Neuron (in vitro differentiated cells): ENCODE measurements around the gene FHIT.
A peak's percentile ranks its signal among the peaks of the same experiment; 100 is the strongest.
"Not testable (repeated sequence)": the region's sequence is repeated elsewhere in the genome, so short reads cannot be mapped to it uniquely, and the experiment has no call there.

Experiments used
- H2AFZ ChIP-seq: one replicate; pipeline ENCODE4 v1.6.1; 2013; ENCODE audit warnings: low read depth, mild to moderate bottlenecking, inconsistent platforms, low read length, moderate library complexity
- H3K27me3 ChIP-seq: one replicate; pipeline ENCODE4 v1.6.1; 2013; ENCODE audit warnings: low read length; ENCODE audit not compliant: insufficient read depth
- H3K36me3 ChIP-seq: one replicate; pipeline ENCODE4 v1.6.1; 2013; ENCODE audit warnings: low read length; ENCODE audit not compliant: insufficient read depth
- H3K4me1 ChIP-seq: one replicate; pipeline ENCODE4 v1.6.1; 2013; ENCODE audit warnings: low read length; ENCODE audit not compliant: insufficient read depth
- H3K4me3 ChIP-seq: 2 replicates; pipeline ENCODE4 v1.5.1; 2013; ENCODE audit warnings: mild to moderate bottlenecking, low read length, moderate library complexity
- H3K9me3 ChIP-seq: one replicate; pipeline ENCODE4 v1.6.1; 2013; ENCODE audit warnings: low read length

Gene FHIT

GRCh38 chr3:61008998-61009380 is 242.3 kb downstream of the FHIT start:
- Histone ChIP-seq H3K27me3 (no peaks in the 10 kb centered on the region), H3K36me3 (no peaks in the 10 kb centered on the region), H3K4me1 (peaks cover 14% of the 10 kb centered on the region), H2AFZ (peak overlapping the region; percentile 57), H3K4me3 (peak overlapping the region; percentile 17), H3K9me3 (no peaks in the 10 kb centered on the region)

GRCh38 chr3:61008153-61008997 is 242.9 kb downstream of the FHIT start:
- no peaks in the 10 kb centered on the region for H3K27me3 ChIP-seq
- peak overlapping the region; percentile 57 for H2AFZ ChIP-seq
- peak overlapping the region; percentile 17 for H3K4me3 ChIP-seq
- no peaks in the 10 kb centered on the region for H3K9me3 ChIP-seq
- no peaks in the 10 kb centered on the region for H3K36me3 ChIP-seq
- peaks cover 14% of the 10 kb centered on the region for H3K4me1 ChIP-seq

DNA sequence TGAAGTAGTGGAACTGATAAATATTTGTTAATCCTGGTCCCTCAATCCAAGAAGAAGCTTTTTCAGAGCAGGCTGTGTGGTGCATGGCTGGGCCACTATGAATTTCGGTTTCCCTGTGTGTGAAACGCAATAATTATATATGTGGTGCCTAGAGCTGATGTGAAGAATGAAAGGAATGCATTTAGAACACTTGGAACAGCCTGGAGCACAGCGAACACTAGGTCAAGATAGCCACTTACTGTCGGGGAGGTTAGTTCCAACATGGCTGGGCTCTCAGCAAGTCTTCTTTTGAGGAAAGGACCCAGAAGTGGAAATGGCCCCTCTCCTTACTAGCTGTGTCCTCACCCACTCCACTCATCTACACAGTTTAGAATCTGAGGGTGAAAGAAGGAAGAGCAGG is 245.7 kb downstream of the FHIT start:
- Histone ChIP-seq H3K9me3 (no peaks in the 10 kb centered on the region), H2AFZ (no peak overlapping the region), H3K27me3 (no peaks in the 10 kb centered on the region), H3K4me1 (peaks cover 14% of the 10 kb centered on the region), H3K36me3 (no peaks in the 10 kb centered on the region), H3K4me3 (no peak overlapping the region)

GRCh38 chr3:60998858-60999257 is 252.4 kb downstream of the FHIT start:
- H3K9me3 ChIP-seq: no peaks in the 10 kb centered on the region

GRCh38 chr3:60992395-60992794 is 258.9 kb downstream of the FHIT start:
- Histone ChIP-seq H3K9me3 (no peaks in the 10 kb centered on the region), H3K4me1 (no peaks in the 10 kb centered on the region), H3K4me3 (no peak overlapping the region), H3K36me3 (no peaks in the 10 kb centered on the region), H3K27me3 (no peaks in the 10 kb centered on the region), H2AFZ (no peak overlapping the region)

More at GRCh38 chr3:60998858-60999257, 252.4 kb downstream of the FHIT start:
- Histone ChIP-seq H2AFZ (no peak overlapping the region), H3K27me3 (no peaks in the 10 kb centered on the region), H3K36me3 (no peaks in the 10 kb centered on the region), H3K4me3 (no peak overlapping the region), H3K4me1 (no peaks in the 10 kb centered on the region)

- H3K4me1 ChIP-seq: no peaks in the 10 kb centered on the region
- H3K27me3 ChIP-seq: no peaks in the 10 kb centered on the region
- no peak overlapping the region for H2AFZ ChIP-seq
- H3K9me3 ChIP-seq: no peaks in the 10 kb centered on the region
- H3K36me3 ChIP-seq: no peaks in the 10 kb centered on the region
- H3K4me3 ChIP-seq: no peak overlapping the region
Measured at GRCh38 chr3:60990442-60990730, 260.9 kb downstream of the FHIT start.

GRCh38 chr3:60989626-60990441 is 261.4 kb downstream of the FHIT start:
- Histone ChIP-seq H3K36me3 (no peaks in the 10 kb centered on the region), H2AFZ (no peak overlapping the region), H3K4me1 (no peaks in the 10 kb centered on the region), H3K4me3 (no peak overlapping the region), H3K9me3 (no peaks in the 10 kb centered on the region), H3K27me3 (no peaks in the 10 kb centered on the region)

- H3K4me1 ChIP-seq, H3K4me3 ChIP-seq, H2AFZ ChIP-seq, H3K9me3 ChIP-seq, H3K27me3 ChIP-seq, H3K36me3 ChIP-seq: not testable (repeated sequence)
Measured at GRCh38 chr3:60987191-60987590, 264.1 kb downstream of the FHIT start.

DNA sequence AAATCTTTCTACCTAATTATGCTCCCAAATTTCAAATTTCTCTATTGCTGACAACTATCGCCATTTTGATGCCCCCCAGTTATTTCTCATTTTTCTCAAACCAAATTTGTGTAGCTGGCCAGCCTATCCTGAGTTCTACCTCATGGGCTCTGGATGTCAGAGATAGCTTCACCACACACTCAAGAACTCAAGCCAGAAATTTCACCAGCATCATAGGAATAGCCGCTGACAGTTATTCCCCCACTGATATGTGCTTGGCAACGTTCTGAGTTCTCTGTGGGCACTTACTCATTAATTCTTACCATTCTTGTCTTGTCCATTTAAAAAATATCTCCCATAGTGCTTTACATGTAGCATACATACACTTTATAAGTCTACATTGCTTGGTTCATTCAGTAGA is 264.7 kb downstream of the FHIT start:
- Histone ChIP-seq H3K9me3 (peaks cover 2% of the 10 kb centered on the region), H3K36me3 (no peaks in the 10 kb centered on the region), H3K4me1 (no peaks in the 10 kb centered on the region), H3K27me3 (no peaks in the 10 kb centered on the region), H3K4me3 (no peak overlapping the region), H2AFZ (no peak overlapping the region)

DNA sequence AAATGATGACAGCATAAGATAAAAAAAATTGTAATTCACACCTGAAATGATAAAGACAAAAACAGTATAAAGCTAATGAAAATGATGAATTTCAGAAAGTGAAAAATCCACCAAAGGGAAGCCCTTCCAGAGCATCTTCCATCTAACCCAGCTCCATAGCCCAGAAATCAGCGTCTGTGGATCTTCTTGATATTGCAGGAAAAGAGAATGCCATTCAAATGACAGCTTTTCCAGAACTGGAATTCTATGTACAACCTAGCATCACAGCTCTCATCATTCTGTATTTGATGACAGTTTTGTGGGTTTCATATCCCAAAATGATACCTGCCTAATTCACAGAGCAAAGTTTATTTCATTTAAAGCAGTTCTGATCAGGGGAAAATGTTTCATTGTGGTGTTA is 267.3 kb downstream of the FHIT start:
- no peak overlapping the region for H2AFZ ChIP-seq
- peaks cover 21% of the 10 kb centered on the region for H3K4me1 ChIP-seq
- H3K36me3 ChIP-seq: no peaks in the 10 kb centered on the region
- H3K9me3 ChIP-seq: peaks cover 2% of the 10 kb centered on the region
- no peak overlapping the region for H3K4me3 ChIP-seq
- H3K27me3 ChIP-seq: no peaks in the 10 kb centered on the region

- H2AFZ ChIP-seq: no peak overlapping the region
- H3K4me3 ChIP-seq: no peak overlapping the region
- H3K4me1 ChIP-seq: peaks cover 21% of the 10 kb centered on the region
- H3K9me3 ChIP-seq: peaks cover 2% of the 10 kb centered on the region
- no peaks in the 10 kb centered on the region for H3K27me3 ChIP-seq
- no peaks in the 10 kb centered on the region for H3K36me3 ChIP-seq
Measured at GRCh38 chr3:60980342-60980692, 270.9 kb downstream of the FHIT start.

GRCh38 chr3:60979461-60980341 is 271.6 kb downstream of the FHIT start:
- Histone ChIP-seq H3K4me3 (no peak overlapping the region), H3K9me3 (peaks cover 2% of the 10 kb centered on the region), H3K27me3 (no peaks in the 10 kb centered on the region), H3K36me3 (no peaks in the 10 kb centered on the region), H2AFZ (no peak overlapping the region), H3K4me1 (peaks cover 21% of the 10 kb centered on the region)

DNA sequence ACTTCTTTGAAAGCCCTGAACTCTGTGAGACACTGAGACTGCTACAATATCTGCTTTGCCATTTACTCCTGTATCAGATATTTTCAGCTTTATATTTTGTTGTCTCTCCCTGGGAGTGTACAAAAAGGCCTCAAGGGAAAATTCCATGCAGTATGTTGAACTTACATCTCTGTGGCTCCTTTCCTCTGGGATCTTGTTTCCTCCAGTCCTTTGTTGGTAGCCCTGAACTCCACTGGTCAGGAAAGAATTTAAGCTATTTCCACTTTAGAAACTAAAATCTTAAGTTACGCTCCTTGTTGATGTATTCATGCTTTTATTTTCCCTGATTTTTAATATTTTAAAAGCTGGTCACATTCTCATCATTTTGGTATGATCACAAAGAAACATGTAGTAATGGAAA is 277.9 kb downstream of the FHIT start:
- H3K27me3 ChIP-seq: no peaks in the 10 kb centered on the region
- no peaks in the 10 kb centered on the region for H3K4me1 ChIP-seq
- H3K4me3 ChIP-seq: no peak overlapping the region
- no peak overlapping the region for H2AFZ ChIP-seq
- H3K9me3 ChIP-seq: no peaks in the 10 kb centered on the region
- H3K36me3 ChIP-seq: no peaks in the 10 kb centered on the region
